C4-2B (cell line): ENCODE results near the gene ATP2A1.

Experiments used
- H3K27ac ChIP-seq: fragments of 450-650 bp; 2 replicates; pipeline ENCODE4 v1.5.1; 2017
- ZFX ChIP-seq: fragments of 450-650 bp; IDR thresholded peaks from 2 replicates; pipeline ENCODE4 v1.6.1; 2017
- TF ChIP-seq, protein P1 (sequence below): fragments of 450-650 bp; conservative IDR thresholded peaks from 2 replicates; pipeline ENCODE4 v1.5.1; 2017; ENCODE audit warnings: mild to moderate bottlenecking

The ATP2A1 gene

DNA sequence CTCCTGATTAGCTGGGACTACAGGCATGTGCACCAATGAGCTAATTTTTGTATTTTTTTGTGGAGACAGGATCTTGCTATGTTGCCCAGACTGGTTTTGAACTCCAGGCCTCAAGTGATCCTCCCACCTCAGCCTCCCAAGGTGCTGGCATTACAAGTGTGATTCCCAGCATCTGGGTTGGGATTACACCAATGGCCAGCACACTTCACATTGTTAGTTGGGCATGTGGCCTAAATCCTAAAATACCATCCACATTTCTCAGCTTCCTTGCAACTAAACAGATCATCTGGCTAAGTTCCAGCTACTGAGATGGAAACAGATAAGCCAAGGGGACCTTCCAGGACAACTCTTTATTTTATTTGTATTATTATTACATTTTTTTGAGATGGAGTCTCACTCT lies 36.9 kb downstream of the ATP2A1 start:
- TF ChIP-seq, protein P1, sequence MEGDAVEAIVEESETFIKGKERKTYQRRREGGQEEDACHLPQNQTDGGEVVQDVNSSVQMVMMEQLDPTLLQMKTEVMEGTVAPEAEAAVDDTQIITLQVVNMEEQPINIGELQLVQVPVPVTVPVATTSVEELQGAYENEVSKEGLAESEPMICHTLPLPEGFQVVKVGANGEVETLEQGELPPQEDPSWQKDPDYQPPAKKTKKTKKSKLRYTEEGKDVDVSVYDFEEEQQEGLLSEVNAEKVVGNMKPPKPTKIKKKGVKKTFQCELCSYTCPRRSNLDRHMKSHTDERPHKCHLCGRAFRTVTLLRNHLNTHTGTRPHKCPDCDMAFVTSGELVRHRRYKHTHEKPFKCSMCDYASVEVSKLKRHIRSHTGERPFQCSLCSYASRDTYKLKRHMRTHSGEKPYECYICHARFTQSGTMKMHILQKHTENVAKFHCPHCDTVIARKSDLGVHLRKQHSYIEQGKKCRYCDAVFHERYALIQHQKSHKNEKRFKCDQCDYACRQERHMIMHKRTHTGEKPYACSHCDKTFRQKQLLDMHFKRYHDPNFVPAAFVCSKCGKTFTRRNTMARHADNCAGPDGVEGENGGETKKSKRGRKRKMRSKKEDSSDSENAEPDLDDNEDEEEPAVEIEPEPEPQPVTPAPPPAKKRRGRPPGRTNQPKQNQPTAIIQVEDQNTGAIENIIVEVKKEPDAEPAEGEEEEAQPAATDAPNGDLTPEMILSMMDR, result no peak
- H3K27ac ChIP-seq, result no peak overlapping the region

GRCh38 chr16:28917095-28917494 lies 38.8 kb downstream of the ATP2A1 start:
- TF ChIP-seq ZFX, result no peak
- TF ChIP-seq, protein P1, result no peak
- no peak overlapping the region for H3K27ac ChIP-seq

DNA sequence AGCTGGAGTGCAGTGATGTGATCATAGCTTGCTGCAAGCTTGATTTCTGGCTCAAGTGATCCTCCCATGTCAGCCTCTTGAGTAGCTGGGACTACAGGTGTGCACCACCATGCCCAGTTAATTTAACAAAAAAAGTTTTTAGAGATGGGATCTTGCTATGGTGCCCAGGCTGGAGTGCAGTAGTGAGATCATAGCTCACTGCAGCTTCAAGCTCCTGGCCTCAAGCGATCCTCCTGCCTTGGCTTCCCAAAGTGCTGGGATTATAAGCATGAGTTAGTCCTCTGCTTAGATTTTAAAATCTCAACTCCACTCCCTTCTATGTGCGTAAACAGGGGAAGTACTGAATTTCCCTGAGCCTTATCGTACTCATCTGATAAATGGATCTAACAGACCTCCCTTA lies 40.4 kb downstream of the ATP2A1 start:
- no peak for TF ChIP-seq ZFX
- TF ChIP-seq, protein P1, result no peak
- no peak overlapping the region for H3K27ac ChIP-seq

DNA sequence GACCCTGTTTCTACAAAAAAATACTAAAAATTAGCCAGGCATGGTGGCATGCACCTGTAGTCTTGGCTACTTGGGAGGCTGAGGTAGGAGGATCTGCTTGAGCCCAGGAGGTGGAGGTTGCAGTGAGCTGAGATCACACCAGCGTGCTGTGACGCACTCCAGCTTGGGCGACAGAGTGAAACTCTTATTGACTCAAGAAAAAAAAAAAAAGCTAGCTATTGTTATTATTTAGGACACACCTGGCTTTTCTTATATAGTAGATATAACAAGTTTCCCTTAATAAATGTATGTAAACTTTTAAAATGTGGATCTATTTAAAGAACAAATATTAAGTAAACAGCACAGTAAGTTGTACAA lies 44.9 kb downstream of the ATP2A1 start:
- peak overlapping the region; percentile 86 for H3K27ac ChIP-seq

DNA sequence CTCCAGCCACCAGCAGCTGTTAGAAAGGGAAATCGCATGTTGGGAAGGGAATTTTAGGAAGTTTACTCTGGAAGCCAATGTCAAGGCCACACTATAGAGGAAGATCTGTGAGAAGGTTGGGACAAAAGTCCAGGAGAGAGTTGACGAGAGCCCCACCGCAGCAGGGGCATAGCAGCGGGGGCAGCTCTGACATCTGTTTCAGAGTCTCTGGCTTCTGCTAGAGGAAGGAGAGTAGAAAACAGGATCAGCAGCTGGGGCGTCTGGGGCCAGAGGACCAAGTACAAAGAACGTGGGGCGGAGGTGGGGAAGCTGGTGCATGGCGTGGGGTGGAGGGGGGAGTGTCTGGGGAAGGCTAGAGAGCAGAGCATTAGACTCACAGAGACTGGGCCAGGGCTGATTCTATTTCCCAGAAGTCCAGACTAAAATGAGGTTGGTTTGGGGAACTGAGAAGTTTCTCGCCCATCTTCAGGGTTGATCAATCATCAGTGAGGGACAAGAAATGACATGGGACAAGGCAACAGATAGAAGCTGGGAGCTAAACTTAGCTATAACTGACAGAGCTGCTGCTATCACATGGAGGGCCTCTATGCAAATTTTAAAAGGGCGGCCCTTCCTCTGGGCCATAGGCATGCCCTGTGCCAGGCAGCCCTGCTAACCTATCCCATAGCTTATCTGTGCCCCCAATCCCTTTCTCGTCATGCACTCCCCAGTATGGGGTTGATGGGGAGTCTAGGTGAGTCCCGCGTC lies 45.5 kb downstream of the ATP2A1 start:
- H3K27ac ChIP-seq, result peak overlapping the region; percentile 86
- TF ChIP-seq ZFX, result no peak
- TF ChIP-seq, protein P1, result no peak

More for the DNA sequence above, 44.9 kb downstream of the ATP2A1 start:
- no peak for TF ChIP-seq ZFX
- TF ChIP-seq, protein P1, result no peak

DNA sequence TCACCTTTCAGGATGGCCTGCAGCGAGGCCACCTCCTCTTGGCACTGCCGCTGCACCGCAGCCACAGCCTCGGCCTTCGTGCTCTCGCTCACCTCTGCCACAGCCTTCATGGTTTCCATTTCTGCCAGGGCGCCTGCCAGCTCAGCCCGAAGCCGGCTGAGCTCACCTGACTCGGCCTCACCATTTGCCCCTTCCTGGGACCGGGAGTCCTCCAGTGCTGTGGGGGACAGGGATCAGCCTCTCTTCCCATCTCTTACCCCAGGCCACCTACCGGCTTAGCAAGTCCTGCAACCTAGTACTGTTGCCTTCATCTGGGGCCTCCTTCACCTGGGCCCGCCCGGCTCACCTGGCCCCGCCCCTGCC lies 46.1 kb downstream of the ATP2A1 start:
- peak overlapping the region; percentile 86 for H3K27ac ChIP-seq

GRCh38 chr16:28924762-28925385 lies 46.6 kb downstream of the ATP2A1 start, which contains the start of gene RABEP2:
Gene RABEP2, minus strand, starts transcription at chr16:28925238. Its CDS starts 75 bp downstream, at chr16:28925163.
- H3K27ac ChIP-seq, result peak within 1 kb of the TSS; percentile 86
- TF ChIP-seq, protein P1, result no peak; the same call in 1 of the 2 replicates
- TF ChIP-seq ZFX, result no peak

More for the DNA sequence above, 46.1 kb downstream of the ATP2A1 start:
- TF ChIP-seq, protein P1, result no peak; the same call in 1 of the 2 replicates
- peak; percentile 55; the same call in 1 of the 2 replicates for TF ChIP-seq ZFX
